Right lobe of liver (tissue), 4 donors: ENCODE data around the gene TNNC2.
"Not testable (repeated sequence)": the region's sequence is repeated elsewhere in the genome, so short reads cannot be mapped to it uniquely, and the experiment has no call there.

Experiments used
- POLR2A ChIP-seq: fragments of 450-650 bp; IDR thresholded peaks from one replicate; pipeline ENCODE4 v1.6.1; 2017; ENCODE audit warnings: antibody characterized with exemption, mild to moderate bottlenecking
- TF ChIP-seq, protein P1 (sequence below), 4 donors: fragments of 200-600 bp in 3 of 4; fragments of 450-650 bp in 1 of 4; IDR thresholded peaks; one replicate each; pipeline versions ENCODE4 v1.5.1 to v1.8.0; 2016 to 2022; ENCODE audit warnings: antibody characterized with exemption in 4 of 4, mild to moderate bottlenecking in 2 of 4
- donor health status: DM: no; HTN: no; CAD: no.
- donor health status: DM: no; HTN: no; CAD: no.
- donor health status: DM: no; HTN: yes; CAD: no.

DNA sequence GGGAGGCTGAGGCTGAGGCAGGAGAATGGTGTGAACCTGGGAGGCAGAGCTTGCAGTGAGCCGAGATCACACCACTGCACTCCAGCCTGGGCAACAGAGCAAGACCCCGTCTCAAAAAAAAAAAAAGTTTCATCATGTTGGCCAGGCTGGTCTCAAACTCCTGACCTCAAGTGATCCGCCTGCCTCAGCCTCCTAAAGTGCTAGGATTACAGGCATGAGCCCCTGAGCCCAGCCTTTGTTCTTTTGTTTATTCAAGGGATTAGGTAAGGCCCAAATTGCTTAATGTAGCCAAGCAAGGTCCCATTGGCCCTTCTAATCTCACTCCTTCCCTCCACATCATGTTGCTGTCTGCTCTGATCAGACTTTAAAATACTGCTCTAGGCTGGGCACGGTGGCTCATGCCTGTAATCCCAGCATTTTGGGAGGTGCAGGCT lies 2.6 kb upstream of the TNNC2 start:
- TF ChIP-seq, protein P1, sequence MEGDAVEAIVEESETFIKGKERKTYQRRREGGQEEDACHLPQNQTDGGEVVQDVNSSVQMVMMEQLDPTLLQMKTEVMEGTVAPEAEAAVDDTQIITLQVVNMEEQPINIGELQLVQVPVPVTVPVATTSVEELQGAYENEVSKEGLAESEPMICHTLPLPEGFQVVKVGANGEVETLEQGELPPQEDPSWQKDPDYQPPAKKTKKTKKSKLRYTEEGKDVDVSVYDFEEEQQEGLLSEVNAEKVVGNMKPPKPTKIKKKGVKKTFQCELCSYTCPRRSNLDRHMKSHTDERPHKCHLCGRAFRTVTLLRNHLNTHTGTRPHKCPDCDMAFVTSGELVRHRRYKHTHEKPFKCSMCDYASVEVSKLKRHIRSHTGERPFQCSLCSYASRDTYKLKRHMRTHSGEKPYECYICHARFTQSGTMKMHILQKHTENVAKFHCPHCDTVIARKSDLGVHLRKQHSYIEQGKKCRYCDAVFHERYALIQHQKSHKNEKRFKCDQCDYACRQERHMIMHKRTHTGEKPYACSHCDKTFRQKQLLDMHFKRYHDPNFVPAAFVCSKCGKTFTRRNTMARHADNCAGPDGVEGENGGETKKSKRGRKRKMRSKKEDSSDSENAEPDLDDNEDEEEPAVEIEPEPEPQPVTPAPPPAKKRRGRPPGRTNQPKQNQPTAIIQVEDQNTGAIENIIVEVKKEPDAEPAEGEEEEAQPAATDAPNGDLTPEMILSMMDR (IDR thresholded peaks at IDR 0.05) = not testable (repeated sequence)
- TF ChIP-seq POLR2A = not testable (repeated sequence)
